NCI-H345 (cell line): ENCODE measurements around the gene RGS14.
"Not testable (repeated sequence)": the region's sequence is repeated elsewhere in the genome, so short reads cannot be mapped to it uniquely, and the experiment has no call there.

Experiments used
- DNase-seq: peaks from one replicate; lab custom pipeline; 2025; lab: John Stamatoyannopoulos, UW

RGS14 gene

GRCh38 chr5:177366528-177367322, 9.0 kb downstream of the RGS14 start:
- peak; percentile 42 for DNase-seq

- DNase-seq, result no peak
These were observed 9.7 kb downstream of the RGS14 start for GRCh38 chr5:177367323-177367848.

- DNase-seq, result no peak
These were observed 10.5 kb downstream of the RGS14 start for GRCh38 chr5:177367981-177368868.

- DNase-seq, result no peak
These were observed 11.3 kb downstream of the RGS14 start for GRCh38 chr5:177368869-177369644.

GRCh38 chr5:177369645-177370440, 12.1 kb downstream of the RGS14 start:
- no peak for DNase-seq

- DNase-seq, result peak; percentile 89
These were observed 12.9 kb downstream of the RGS14 start for GRCh38 chr5:177370488-177371119.

- no peak for DNase-seq
These were observed 13.7 kb downstream of the RGS14 start for GRCh38 chr5:177371120-177372033.

GRCh38 chr5:177372034-177372896, 14.5 kb downstream of the RGS14 start:
- no peak for DNase-seq

- no peak for DNase-seq
These were observed 15.2 kb downstream of the RGS14 start for GRCh38 chr5:177372910-177373309.

GRCh38 chr5:177373806-177374205, 16.1 kb downstream of the RGS14 start:
- DNase-seq, result no peak

- DNase-seq, result no peak
These were observed 16.5 kb downstream of the RGS14 start for GRCh38 chr5:177374211-177374610.

GRCh38 chr5:177375516-177375915, 17.8 kb downstream of the RGS14 start:
- DNase-seq, result not testable (repeated sequence)

- DNase-seq, result no peak
These were observed 18.4 kb downstream of the RGS14 start for GRCh38 chr5:177376107-177376506.

GRCh38 chr5:177377851-177378776, 20.4 kb downstream of the RGS14 start:
- DNase-seq, result no peak

GRCh38 chr5:177378884-177379883, 21.5 kb downstream of the RGS14 start:
- DNase-seq, result no peak

GRCh38 chr5:177380805-177381126, 23.0 kb downstream of the RGS14 start:
- DNase-seq, result no peak
